Stomach (tissue), 4 donors: Measurements from ENCODE around the gene COL24A1.

Experiments
- POLR2AphosphoS5 ChIP-seq, 3 donors: sonication (generic); formaldehyde crosslinking; IDR thresholded peaks; one replicate each; pipeline ENCODE4 v1.6.1; 2016; ENCODE audit warnings: antibody characterized with exemption in 3 of 3
- TF ChIP-seq, protein P1 (sequence below), 7 experiments: fragments of 450-650 bp in 4 of 7; fragments of 200-600 bp in 3 of 7; sonication (generic) in 3 of 7; IDR thresholded peaks; one replicate each; pipeline ENCODE4 v1.5.1; 2016 to 2019; ENCODE audit warnings: antibody characterized with exemption in 7 of 7, control low read depth in 2 of 7, mild to moderate bottlenecking in 1 of 7

DNA sequence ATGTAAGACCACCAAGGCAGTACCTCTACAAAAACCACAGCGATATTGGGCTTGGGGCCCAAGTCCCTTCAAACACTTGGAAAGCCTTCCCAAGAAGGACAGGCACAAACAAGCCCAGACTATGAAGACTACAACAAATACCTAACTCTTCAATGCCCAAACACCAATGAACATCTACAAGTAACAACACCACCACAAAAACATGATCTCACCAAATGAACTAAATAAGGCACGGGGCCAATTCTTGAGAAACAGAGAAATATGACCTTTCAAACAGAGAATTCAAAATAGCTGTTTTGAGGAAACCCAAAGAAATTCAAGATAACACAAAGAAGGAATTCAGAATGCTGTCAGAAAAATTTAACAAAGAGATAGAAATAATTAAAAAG is 86.8 kb downstream of the COL24A1 start:
- no peak for TF ChIP-seq POLR2AphosphoS5 (IDR thresholded peaks at IDR 0.05)
- TF ChIP-seq, protein P1, sequence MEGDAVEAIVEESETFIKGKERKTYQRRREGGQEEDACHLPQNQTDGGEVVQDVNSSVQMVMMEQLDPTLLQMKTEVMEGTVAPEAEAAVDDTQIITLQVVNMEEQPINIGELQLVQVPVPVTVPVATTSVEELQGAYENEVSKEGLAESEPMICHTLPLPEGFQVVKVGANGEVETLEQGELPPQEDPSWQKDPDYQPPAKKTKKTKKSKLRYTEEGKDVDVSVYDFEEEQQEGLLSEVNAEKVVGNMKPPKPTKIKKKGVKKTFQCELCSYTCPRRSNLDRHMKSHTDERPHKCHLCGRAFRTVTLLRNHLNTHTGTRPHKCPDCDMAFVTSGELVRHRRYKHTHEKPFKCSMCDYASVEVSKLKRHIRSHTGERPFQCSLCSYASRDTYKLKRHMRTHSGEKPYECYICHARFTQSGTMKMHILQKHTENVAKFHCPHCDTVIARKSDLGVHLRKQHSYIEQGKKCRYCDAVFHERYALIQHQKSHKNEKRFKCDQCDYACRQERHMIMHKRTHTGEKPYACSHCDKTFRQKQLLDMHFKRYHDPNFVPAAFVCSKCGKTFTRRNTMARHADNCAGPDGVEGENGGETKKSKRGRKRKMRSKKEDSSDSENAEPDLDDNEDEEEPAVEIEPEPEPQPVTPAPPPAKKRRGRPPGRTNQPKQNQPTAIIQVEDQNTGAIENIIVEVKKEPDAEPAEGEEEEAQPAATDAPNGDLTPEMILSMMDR (IDR thresholded peaks at IDR 0.05): no peak
